Stimulated activated CD4-positive, alpha-beta T cell treated with anti-CD3 and anti-CD28 coated beads, Interleukin-1b, Interleukin-23, amount 100 ng/mL, for 1 hour (primary cell): ENCODE results near the gene AMPD2.
A peak's percentile ranks its signal among the peaks of the same experiment; 100 is the strongest.

Experiments
- DNase-seq, 2 donors: peaks; one replicate each; pipeline ENCODE4 v3.0.0-alpha.2; 2020; ENCODE audit warnings: low read depth in 2 of 2

Gene AMPD2

GRCh38 chr1:109630898-109631512, 11.4 kb downstream of the AMPD2 start:
- no peak for DNase-seq

GRCh38 chr1:109631513-109632505, 12.2 kb downstream of the AMPD2 start:
- DNase-seq: no peak

DNA sequence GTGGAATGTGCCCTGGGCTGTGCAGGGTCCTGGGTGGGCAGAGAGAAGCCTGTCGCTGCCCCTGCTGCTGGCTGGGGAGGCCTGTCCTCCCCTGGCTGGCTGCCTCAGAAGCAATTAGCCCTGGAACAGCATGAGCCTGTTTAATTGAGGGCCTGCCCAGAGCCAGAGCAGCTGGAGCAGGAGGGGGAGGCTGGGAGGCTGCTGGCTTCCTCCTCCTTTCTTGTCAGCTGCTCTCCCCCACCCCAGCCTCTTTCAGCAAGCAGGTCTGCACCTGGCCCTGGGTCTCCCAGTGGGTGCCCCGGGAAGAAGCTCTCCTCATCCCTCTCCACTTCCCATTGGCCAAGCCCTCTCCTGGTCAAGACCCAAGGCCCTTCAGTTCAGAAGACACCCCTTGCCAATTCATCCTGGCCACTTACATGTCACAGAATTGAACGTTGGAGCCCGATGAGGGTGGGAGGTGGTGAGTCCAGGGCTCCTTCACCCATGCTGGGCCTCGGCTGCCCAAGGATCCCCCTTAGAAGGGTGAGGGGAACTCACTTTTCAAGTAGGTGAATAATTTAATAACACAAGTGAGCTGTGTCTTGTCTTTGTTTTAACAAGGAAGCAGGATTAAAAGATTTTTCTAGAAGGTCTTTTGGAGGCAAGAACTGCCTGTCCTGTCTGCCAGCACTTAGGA, 13.2 kb downstream of the AMPD2 start:
- DNase-seq: no peak

DNA sequence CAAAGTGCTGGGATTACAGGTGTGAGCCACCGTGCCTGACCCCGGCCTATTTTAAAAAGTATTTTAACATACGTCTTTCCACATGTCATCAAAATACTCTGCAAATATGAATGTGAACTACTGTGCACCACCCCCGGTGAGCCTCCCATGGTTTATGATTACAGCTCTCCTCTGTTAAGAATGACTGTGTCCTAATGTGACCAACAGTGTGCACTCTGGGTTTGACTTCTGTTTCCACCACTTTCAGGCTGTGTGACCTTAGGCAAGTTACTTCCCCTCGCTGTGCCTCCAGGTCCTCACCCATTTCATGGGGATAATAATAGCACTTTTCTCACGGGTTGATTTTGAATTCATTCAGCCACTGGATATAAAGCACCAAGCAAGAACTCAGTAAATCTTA, 14.7 kb downstream of the AMPD2 start:
- DNase-seq: no peak

DNA sequence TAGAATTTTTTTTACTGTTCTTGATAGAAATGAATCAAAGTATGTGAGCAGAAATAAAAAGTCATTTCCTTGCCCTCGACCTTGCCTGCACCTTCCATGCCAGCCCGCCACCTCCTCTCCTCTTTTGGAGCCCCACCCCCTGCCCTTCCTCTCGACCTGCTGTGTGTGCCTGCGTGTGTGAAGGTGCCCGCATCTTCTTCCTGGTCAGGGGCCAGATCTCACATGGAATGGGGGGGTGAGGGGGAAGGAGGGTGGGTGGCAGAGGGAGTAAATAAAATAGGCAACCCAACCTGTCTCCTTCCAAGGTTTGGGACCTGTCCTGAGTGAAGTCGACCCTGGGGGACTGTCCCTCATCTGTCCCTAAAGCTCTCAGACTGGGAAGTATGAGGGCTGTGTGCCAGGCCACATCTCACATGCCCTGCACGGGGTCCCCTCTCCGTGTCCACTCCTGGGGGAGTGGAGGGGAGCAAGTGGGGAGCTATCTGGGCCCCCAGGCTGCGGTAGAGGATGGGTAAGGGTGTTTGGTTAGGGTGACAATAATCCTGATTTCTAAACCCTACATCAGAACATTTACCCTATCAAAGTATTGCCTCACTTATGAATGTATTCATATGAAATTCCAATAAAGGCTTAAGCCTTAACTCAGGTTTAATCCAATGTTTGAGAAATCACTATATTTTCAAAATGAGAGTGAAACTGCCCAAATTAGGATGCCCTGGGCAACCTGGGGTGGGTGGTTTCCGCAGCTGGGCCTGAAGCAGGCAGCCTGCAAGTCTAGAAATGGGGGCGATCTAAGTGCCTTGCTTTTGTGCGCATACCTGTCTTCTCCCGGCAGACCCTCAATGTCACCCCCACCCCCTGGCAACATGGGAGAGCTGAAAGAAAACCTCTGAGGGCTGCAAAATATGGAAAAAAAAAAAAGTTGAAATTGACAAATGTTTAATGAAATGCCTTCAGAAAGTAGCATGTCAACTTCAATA, 15.4 kb downstream of the AMPD2 start:
- DNase-seq: no peak

DNA sequence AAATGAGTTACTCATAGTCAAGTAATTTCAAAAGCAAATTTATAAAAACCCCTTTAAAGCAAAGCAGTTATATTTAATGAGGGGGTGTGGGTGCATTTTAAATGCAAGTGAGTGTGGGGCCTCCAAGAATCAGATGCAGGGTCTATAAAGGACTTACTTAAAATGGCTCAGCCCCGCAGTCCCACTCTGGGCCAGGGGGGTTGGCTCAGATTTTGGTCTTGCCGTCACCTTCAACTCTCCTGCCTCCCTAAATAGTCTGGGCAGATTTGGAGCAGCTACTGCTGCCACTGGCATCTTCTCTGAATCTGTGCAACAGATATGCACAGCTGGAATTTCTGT, 16.2 kb downstream of the AMPD2 start:
- no peak for DNase-seq

GRCh38 chr1:109636201-109636952, 16.7 kb downstream of the AMPD2 start:
- DNase-seq: no peak

DNA sequence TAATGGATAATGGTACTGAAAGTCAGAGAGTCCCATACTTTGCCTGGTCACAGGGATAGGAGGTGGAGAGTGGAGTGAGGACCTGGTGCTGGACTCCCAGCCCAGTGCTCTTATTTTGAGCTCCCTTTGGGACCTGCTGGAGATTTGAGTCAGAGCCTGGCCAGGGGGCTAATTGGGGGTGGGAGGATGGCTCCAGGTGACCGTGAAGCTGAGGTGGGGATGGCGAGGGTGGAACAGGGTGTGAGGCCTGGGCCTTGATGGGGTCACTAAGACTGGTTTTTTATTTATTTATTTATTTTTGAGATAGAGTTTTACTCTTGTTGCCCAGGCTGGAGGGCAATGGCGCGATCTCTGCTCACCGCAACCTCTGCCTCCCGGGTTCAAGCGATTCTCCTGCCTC, 17.8 kb downstream of the AMPD2 start:
- no peak for DNase-seq

GRCh38 chr1:109639063-109639840, 19.6 kb downstream of the AMPD2 start:
- no peak for DNase-seq

GRCh38 chr1:109639841-109640184, 20.2 kb downstream of the AMPD2 start:
- no peak for DNase-seq

DNA sequence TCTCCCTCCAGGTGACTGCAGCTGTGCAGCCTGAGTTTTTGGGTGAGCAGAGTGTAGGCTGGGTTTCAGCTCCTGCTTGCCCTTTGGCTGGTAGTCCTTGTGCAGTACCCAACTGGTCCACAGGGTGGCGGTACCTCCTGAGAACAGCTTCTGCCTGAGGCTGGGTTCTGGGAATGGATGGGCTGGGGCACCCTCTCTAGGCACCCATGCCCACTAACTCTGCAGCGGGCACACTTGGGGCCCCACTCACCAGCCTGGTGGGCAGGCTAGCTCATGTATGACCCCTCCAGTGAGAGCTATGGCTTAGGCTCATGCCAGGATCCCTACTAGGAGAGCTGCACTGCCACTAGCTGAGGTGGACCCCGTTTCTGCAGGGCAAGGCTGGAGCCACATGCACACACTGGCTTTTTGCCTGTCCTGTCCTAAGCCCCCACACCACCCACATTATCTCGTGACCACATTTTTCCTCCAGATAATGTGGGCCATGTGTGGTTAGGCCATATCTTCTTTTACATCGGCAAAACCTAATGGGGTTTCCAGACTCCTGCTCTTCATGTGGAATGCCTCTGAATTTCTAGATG, 20.7 kb downstream of the AMPD2 start:
- peak; percentile 70 to 94 for DNase-seq

DNA sequence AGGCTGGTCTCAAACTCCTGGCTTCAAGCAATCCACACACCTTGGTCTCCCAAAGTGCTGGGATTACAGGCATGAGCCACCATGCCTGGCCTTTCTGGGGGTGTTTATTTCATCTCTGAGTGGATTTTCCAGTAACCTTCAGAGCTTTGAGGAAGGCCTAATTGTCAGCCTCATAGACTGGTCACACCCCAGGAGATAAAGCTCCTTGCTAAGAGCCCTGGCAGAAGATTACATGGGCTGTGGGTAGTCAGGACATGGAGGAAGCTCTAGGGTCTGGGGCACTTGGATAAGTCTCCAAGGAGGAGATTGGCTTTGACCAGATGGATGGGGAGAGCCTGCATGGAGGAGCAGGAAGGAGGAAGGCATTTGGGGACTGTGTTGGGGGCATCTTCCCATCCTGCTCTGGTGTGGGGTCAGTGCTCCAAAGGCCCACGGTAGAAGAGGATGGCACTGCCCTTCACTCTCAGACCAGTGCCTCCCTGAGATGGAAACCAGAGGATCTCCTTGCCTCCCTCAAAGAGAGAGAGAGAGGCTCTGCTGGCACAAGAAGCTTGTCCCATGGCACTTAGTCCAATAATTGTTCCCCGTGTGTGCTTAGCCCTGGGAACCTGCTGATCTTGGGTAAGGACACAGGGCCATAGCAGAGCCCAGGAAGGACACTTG, 21.6 kb downstream of the AMPD2 start:
- no peak for DNase-seq

GRCh38 chr1:109641861-109642260, 22.2 kb downstream of the AMPD2 start:
- no peak for DNase-seq

- no peak for DNase-seq
Measured at GRCh38 chr1:109642626-109643025, 23.0 kb downstream of the AMPD2 start.

- DNase-seq: peak; percentile 71 to 80
Measured at GRCh38 chr1:109643385-109644230, 24.0 kb downstream of the AMPD2 start.

DNA sequence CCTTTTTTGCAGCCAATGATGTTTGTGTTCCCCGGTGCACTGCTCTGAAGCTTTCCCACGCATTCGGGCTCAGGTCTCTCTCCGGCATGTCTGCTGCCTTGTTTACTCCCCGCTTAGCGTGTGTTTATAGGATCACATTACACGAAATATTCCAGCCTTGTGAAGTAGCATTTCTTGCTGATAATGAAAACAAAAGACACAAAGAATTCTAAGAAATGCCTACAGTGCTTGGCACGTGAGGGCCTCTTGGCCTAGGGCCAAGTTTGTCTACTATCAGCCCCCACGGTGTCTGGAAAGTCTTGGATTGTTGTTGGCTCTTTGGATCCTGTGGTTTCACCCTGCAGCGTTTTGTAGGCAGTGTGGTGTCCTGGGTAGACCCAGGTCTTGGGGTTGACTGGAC, 25.0 kb downstream of the AMPD2 start:
- DNase-seq: no peak

DNA sequence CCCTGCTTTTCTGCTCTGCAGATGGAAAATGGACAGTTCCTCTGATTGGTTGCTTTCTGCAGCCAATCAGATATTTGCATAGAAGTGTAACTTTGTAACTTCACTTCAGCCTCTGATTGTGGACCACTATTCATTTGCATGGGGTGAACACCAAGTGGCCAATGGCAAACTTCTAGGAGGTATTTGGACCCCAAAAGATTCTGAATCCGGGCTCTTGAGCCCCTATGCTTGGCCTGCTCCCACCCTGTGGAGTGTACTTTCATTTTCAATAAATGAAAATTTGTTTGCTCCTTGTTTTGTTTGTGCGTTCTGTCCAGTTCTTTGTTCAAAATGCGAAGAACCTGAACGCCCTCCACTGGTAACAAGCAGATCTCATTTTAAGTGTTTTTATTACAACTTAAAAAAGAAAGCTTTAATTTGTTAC, 29.9 kb downstream of the AMPD2 start:
- no peak for DNase-seq

GRCh38 chr1:109650609-109651008, 31.0 kb downstream of the AMPD2 start:
- no peak for DNase-seq
